GM12891 (cell line): ENCODE data around the gene FBXO8.

ENCODE experiments used
- PAX5 ChIP-seq: IDR thresholded peaks from 2 replicates; pipeline ENCODE4 v1.6.1; 2011; ENCODE audit warnings: low read length, moderate library complexity, mild to moderate bottlenecking; ENCODE audit not compliant: insufficient read depth, severe bottlenecking
- POLR2A ChIP-seq: IDR thresholded peaks from 2 replicates; pipeline ENCODE4 v1.6.1; 2011; ENCODE audit warnings: low read depth, low read length, control low read depth
- POLR2AphosphoS5 ChIP-seq: IDR thresholded peaks from 2 replicates; pipeline ENCODE4 v1.6.1; 2011; ENCODE audit warnings: low read depth, low read length, control low read depth
- POU2F2 ChIP-seq: IDR thresholded peaks from 2 replicates; pipeline ENCODE4 v1.6.1; 2011; ENCODE audit warnings: low read depth, mild to moderate bottlenecking, control low read depth, low read length, moderate library complexity
- SPI1 ChIP-seq: IDR thresholded peaks from 2 replicates; pipeline ENCODE4 v1.6.1; 2011; ENCODE audit warnings: low read depth, low read length, control low read depth
- TAF1 ChIP-seq: IDR thresholded peaks from 2 replicates; pipeline ENCODE4 v1.6.1; 2011; ENCODE audit warnings: low read depth, low read length, control low read depth

GRCh38 chr4:174316954-174317353 lies 33.5 kb upstream of the FBXO8 start:
- no peak for TF ChIP-seq POLR2A
- no peak for TF ChIP-seq TAF1
- TF ChIP-seq POU2F2: no peak
- no peak for TF ChIP-seq SPI1
- TF ChIP-seq POLR2AphosphoS5: no peak
- no peak for TF ChIP-seq PAX5
